GM12875 (cell line): Measurements from ENCODE around the gene PON2.

Source experiments
- H3K4me3 ChIP-seq: one replicate; pipeline ENCODE4 v1.5.1; 2011; ENCODE audit warnings: low read depth, low read length, control low read depth
- TF ChIP-seq, protein P1 (sequence below): IDR thresholded peaks from 2 replicates; pipeline ENCODE4 v1.5.1; 2011; ENCODE audit warnings: low read depth, mild to moderate bottlenecking, control low read depth, inconsistent platforms, low read length, moderate library complexity, borderline replicate concordance; ENCODE audit not compliant: insufficient read depth

PON2 gene

DNA sequence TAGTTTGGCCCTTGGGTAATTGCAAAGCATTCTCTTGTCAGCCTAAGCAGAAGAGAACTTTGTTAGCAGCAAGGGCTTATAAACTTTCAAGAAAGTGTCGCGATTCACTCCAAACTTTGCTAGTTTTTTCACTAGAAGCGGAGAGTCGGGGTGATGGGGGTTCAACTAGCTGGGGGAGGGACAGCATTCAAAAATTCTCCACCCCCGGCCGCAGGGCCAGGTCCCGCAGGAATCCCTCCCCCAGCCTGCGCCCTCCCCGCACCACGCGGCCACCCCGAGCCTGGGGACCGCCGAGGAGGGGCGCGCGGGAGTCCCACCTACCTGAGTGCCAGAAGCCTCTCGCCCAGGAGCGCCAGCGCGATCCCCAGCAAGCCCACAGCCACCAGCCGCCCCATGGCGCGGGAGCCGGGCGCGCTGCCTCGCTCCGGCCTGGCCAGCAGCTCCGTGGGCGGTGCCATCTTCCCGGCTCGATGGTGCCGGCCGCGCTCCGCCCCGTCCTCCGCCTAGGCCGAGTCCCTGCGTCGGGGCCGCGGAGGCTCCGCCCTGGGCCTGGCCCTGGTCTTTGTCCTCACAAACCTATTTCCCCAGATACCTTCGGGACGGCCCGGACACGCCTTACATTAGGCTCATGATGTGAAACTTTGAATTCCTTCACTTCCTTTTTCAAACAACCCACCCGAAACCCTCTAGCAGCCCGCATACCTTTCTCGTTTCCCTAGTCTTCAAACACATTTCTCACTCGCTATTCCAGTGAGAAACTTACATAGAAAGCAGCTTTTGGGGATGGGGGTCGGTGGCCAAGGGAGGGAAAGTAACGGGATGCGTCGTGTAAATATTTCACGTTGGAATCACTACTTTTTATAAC lies at the start of gene PON2:
Gene PON2, minus strand, starts transcription at position 472 of the 865 bp plus-strand sequence. Its CDS starts 77 bp downstream, at position 395.
- peak within 1 kb of the TSS; percentile 58 for H3K4me3 ChIP-seq
- TF ChIP-seq, protein P1, sequence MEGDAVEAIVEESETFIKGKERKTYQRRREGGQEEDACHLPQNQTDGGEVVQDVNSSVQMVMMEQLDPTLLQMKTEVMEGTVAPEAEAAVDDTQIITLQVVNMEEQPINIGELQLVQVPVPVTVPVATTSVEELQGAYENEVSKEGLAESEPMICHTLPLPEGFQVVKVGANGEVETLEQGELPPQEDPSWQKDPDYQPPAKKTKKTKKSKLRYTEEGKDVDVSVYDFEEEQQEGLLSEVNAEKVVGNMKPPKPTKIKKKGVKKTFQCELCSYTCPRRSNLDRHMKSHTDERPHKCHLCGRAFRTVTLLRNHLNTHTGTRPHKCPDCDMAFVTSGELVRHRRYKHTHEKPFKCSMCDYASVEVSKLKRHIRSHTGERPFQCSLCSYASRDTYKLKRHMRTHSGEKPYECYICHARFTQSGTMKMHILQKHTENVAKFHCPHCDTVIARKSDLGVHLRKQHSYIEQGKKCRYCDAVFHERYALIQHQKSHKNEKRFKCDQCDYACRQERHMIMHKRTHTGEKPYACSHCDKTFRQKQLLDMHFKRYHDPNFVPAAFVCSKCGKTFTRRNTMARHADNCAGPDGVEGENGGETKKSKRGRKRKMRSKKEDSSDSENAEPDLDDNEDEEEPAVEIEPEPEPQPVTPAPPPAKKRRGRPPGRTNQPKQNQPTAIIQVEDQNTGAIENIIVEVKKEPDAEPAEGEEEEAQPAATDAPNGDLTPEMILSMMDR, result no peak

DNA sequence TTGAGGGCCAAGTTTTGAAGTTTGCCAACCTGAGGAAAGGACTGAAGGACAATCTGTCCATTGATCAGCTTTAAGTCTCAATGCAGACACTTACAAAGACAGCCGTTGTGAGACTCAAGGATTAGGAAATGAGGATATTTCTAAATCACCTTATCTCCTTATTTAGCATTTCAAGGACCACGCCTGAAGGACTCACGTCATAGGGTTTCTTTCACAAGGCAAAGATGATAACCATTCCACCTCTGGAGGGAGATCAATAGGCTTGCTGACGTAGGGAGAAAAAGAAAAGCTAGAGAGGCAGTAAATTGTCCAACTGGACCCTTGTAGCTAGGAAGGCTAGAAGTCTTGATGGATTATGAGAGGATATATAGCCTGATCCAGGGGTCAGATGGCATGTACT lies 47.6 kb upstream of the PON2 start:
- H3K4me3 ChIP-seq, result no peak overlapping the region
- TF ChIP-seq, protein P1, result no peak

DNA sequence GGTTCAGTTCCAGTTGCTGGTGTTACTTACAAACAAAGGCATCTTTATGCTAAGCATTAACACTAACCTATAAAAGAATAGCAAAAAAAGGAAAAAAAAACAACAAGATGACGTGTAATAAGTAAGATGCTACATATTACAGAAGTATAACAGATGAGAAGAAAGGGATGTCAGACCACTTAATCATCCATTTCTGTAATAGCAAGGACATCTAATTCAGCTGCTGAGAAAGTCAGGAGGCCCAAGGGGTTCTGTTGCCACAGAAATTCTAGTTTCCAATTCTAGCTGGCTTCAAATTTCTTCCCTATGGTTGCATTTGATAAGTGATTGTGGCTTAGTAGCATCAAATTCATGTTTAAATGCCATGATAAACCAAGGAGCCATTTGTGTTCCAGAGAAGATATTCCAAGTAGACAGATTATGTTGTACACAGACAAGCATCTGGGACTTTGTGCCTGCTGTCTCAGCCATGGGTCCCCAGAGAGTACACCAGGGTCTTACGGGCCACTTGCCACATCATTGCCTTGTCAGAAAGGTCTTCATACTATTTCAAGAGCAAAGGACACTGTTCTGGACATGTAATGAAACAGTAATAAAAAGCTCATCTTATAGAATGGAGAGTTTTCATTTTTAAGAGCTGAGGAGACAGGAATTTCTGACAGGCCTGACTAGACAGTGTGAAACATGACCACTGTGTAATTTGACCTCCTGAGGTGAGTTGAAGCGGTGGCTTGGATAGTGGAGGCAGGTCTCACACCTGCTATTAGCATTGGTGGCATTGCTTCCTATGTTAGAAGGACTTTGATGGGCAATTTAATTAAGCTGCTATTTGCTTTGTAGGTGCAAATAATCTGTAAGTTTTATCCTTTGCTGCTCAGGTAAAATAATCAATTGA lies 46.7 kb upstream of the PON2 start:
- TF ChIP-seq, protein P1, result no peak
- H3K4me3 ChIP-seq, result no peak overlapping the region

DNA sequence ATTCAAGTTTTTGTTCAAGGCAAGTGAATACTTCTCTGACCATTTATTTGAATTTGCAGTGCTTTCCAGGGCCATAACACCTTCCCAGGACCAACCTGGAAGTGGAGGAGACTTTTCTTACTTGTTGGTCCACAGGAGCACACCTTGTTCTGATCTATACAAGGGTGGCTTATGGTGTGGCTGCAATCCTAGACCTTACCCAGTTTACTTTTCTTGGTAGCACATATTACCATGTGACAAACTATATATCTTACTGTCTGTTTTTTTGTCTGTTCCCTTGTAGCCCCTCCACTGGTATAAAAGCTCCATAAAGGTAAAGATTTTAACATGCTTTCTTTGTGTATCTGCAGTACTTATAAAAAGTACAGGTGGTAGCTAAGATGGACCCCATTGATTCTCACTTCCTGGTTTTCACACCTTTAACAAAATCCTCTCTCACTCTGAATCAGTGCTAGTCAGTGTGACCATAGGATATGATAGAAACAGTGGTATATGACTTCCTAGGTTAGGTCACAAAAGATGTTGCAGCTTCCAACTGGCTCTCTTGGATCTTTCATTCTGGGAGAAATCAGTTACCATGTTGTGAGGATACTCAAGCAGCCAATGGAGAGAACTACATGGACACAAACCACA lies 45.3 kb upstream of the PON2 start:
- H3K4me3 ChIP-seq, result no peak overlapping the region
- TF ChIP-seq, protein P1, result no peak

DNA sequence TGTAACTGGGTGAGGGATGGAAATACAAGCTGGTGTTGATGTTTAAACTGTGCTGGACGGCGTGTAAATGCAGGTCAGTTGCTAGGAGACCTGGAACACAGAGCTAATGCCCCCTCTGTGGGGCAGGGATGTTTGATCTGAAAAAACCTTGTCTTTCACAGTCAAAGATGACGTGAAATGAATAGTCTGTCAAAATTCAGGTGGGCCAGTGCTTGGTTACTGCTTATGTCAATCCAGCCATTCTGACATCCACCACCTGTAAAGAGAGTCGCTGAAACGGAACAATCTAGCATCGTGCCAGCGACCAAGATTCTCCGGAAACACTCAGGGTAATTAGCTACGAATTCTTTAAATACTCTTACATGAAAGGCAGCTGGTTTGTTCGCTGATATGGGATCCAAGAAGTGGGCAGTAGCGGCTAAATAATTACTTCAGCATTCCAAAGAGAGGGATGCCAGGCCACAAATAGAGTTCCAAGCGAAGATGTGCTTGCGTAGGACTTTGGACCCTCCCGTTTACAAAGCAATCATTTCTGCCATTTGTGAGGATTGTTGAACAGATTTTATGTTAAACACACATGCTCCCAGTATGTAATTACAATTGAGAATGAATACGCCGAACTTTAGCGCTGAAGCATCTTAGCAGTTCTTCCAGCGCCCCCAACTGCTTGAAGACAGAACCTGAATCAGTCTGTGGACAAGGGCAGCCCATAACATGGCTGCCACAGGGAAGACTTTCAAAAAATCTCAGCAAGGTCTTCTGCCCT lies 43.6 kb upstream of the PON2 start:
- TF ChIP-seq, protein P1, result no peak
- H3K4me3 ChIP-seq, result no peak overlapping the region

DNA sequence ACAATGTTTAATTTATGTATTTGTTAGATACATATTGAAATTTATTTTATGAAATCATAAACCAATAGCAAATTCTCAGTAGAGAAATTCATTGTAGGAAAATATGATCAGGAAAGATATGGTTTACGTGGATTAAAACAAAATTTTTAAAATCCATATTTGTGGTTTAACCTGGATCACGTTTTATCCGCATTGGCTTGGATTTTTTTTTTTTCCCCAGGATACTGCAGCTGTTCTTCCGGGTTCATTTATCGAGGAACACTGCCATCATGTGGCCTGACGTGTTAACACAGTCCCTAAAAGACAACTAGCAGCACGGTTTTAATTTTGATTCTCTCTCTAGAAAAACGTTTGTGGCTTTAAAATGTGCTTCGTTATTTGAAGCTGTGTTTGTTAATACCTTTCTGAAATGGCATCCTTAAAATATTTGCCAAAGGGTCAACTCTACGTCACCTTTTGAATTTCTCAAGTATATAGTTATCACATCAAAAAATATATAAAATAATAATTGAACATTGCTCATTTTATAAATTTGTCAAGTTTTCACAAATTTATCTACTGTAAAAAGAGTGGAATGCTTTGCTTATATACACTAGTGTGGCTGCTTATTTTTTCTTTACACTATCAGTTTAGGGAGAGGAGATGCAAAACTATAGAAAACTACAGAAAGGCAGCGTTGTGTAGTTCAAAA lies 42.2 kb upstream of the PON2 start:
- no peak overlapping the region for H3K4me3 ChIP-seq
- TF ChIP-seq, protein P1, result peak; percentile 54; the same call in 1 of the 2 replicates
